ENCODE data around the gene ALKBH4. TPM values are rescaled to one million over a fixed set of nuclear protein-coding genes. Genes with fewer than 3 reads are reported as not detected.

The ALKBH4 gene
- total RNA-seq, 1 experiment from 2014 or later, result 5.9 TPM

DNA sequence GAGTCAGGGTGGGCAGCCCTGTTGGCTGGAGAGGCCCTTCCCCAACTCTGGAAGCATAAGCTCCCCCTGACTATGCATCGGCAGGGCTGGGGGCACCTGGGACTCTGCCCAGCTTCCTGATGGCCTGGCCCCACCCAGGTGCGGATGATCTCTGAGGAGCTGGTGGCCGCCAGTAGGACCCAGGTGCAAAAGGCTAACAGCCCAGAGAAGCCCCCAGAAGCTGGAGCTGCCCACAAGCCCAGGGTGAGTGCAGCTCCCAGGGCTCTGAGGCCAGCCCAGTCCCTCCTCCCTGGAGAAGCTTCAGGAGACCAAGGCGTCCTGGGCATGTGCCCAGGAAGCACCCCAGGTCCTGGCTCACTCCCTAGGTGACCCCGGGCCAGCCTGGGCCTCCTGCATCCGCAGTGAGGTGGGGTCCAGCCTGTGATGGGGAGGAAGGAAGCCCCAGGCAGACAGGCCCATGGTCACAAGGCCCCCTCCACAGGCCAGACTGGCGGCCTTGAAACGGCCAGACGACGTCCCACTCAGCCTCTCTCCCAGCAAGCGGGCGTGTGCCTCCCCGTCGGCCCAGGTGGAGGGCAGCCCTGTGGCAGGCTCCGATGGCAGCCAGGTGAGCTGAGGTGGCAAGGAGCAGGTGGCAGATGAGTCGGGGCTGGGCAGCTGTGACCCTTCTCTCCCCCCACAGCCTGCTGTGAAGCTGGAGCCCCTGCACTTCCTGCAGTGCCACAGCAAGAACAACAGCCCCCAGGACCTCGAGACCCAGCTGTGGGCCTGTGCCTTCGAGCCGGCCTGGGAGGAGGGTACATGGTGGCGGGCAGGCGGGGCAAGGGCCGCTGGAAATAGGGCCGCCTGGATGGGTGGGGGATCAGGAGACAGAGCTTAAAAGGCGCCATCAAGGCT lies 3.2 kb upstream of the ALKBH4 start:
- ChIA-PET POLR2A (no interaction called here), CTCF (no interaction called here)
- no TSS peak for BruUV-seq (replicated peaks)

DNA sequence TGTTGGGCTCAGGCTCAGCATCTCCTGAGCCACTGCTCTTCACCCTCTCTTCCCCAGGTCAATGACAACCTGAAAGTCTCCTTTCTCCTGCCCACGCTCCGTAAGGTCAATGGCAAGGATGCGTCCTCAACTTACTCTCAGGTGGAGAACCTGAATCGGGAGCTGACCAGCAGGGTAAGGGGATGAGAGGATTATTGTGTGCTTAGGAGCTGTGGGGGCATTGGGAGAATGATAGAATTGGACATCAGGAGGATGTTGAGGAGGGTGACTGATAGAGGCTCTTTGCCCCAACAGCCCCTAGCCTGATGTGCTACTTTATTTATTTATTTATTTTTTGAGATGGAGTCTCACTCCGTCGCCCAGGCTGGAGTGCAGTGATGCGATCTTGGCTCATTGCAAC lies 1.4 kb upstream of the ALKBH4 start:
- H3K4me1 Mint-ChIP-seq (ENCODE audit: insufficient read depth, unreplicated experiment), result peaks cover 11% of the 10 kb centered on the region
- no TSS peak for BruUV-seq (replicated peaks)
- DNase-seq (ENCODE audit: unreplicated experiment), result no peak
- TF ChIP-seq, protein P1, sequence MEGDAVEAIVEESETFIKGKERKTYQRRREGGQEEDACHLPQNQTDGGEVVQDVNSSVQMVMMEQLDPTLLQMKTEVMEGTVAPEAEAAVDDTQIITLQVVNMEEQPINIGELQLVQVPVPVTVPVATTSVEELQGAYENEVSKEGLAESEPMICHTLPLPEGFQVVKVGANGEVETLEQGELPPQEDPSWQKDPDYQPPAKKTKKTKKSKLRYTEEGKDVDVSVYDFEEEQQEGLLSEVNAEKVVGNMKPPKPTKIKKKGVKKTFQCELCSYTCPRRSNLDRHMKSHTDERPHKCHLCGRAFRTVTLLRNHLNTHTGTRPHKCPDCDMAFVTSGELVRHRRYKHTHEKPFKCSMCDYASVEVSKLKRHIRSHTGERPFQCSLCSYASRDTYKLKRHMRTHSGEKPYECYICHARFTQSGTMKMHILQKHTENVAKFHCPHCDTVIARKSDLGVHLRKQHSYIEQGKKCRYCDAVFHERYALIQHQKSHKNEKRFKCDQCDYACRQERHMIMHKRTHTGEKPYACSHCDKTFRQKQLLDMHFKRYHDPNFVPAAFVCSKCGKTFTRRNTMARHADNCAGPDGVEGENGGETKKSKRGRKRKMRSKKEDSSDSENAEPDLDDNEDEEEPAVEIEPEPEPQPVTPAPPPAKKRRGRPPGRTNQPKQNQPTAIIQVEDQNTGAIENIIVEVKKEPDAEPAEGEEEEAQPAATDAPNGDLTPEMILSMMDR (IDR thresholded peaks at IDR 0.05; ENCODE audit: unreplicated experiment), result no peak
- H3K36me3 Mint-ChIP-seq (ENCODE audit: insufficient read depth, unreplicated experiment), result peaks cover 6% of the 10 kb centered on the region
- ChIA-PET POLR2A (interaction anchor here (0.9 to 1.3 kb wide), 3 partner anchors 26 to 103 kb away, joined by 3 to 4 read pairs (median 3); partner anchors contain the start of gene PRKRIP1), CTCF (no interaction called here)
- H3K4me3 Mint-ChIP-seq (ENCODE audit: unreplicated experiment), result peak overlapping the region; percentile 86
- H3K9me3 Mint-ChIP-seq (ENCODE audit: unreplicated experiment), result no peaks in the 10 kb centered on the region
- peak overlapping the region; percentile 9 for H3K27ac Mint-ChIP-seq (ENCODE audit: low read depth, unreplicated experiment)
- intact Hi-C loops (cut with micrococcal nuclease), result no loop called here
- no peaks in the 10 kb centered on the region for H3K27me3 Mint-ChIP-seq (ENCODE audit: insufficient read depth, unreplicated experiment)

More for the DNA sequence above, 3.2 kb upstream of the ALKBH4 start:
- Mint-ChIP-seq H3K4me1 (ENCODE audit: insufficient read depth, unreplicated experiment) (peaks cover 11% of the 10 kb centered on the region), H3K9me3 (ENCODE audit: unreplicated experiment) (no peaks in the 10 kb centered on the region), H3K27me3 (ENCODE audit: insufficient read depth, unreplicated experiment) (no peaks in the 10 kb centered on the region), H3K27ac (ENCODE audit: low read depth, unreplicated experiment) (peak overlapping the region; percentile 31), H3K4me3 (ENCODE audit: unreplicated experiment) (no peak overlapping the region), H3K36me3 (ENCODE audit: insufficient read depth, unreplicated experiment) (peaks cover 15% of the 10 kb centered on the region)
- TF ChIP-seq, protein P1 (IDR thresholded peaks at IDR 0.05; ENCODE audit: unreplicated experiment), result no peak
- intact Hi-C loops (cut with micrococcal nuclease), result no loop called here
- no peak for DNase-seq (ENCODE audit: unreplicated experiment)

DNA sequence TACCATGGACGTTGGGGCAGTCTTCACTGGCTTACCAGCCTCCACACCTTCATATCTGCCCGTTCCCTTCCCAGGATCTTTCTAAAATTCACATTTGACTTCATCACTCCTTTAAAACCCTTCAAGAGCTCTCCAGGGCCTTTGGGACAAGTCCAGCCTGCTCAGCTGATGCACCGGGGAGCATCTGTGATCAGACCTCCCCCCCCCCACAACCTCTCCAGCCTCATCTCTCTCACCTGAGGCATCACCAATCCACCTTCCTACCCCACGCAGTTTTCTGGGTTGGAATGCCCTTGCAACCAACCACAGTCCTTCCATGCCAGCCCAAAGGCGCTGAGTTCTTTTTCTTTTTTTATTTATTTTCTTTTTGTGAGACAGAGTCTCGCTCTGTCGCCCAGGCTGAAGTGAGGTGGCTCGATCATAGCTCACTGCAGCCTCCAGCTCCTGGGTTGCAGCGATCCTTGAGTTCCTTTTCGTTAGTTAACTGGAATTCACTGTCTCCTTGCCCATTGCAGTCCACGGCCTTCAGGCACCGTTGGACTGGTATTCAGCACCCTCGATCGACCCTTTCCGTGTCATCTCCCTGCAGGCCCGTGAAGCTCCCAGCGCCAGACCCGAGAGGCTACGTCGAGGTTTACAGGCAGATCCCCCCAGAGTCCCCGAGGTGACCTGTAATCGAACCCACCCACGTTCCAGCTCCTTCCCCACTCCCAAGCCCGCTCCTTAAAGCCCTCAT lies 654 bp downstream of the ALKBH4 start:
- ChIA-PET POLR2A (interaction anchor here (0.7 to 1.7 kb wide), 6 partner anchors 8 to 301 kb away, joined by 3 to 10 read pairs (median 6); no protein-coding TSS in a partner anchor), CTCF (interaction anchor here (0.6 to 0.8 kb wide), 4 partner anchors 24 to 166 kb away, joined by 3 to 4 read pairs (median 3); no protein-coding TSS in a partner anchor)
- no peaks in the 10 kb centered on the region for H3K27me3 Mint-ChIP-seq (ENCODE audit: insufficient read depth, unreplicated experiment)
- H3K36me3 Mint-ChIP-seq (ENCODE audit: insufficient read depth, unreplicated experiment), result peaks cover 16% of the 10 kb centered on the region
- intact Hi-C loops (cut with micrococcal nuclease), result no loop called here
- TF ChIP-seq, protein P1 (IDR thresholded peaks at IDR 0.05; ENCODE audit: unreplicated experiment), result no peak
- H3K4me1 Mint-ChIP-seq (ENCODE audit: insufficient read depth, unreplicated experiment), result peaks cover 11% of the 10 kb centered on the region
- H3K4me3 Mint-ChIP-seq (ENCODE audit: unreplicated experiment), result peak overlapping the region; percentile 86
- no TSS peak for BruUV-seq (replicated peaks)
- no peak for DNase-seq (ENCODE audit: unreplicated experiment)
- H3K9me3 Mint-ChIP-seq (ENCODE audit: unreplicated experiment), result no peaks in the 10 kb centered on the region
- peak overlapping the region; percentile 59 for H3K27ac Mint-ChIP-seq (ENCODE audit: low read depth, unreplicated experiment)

DNA sequence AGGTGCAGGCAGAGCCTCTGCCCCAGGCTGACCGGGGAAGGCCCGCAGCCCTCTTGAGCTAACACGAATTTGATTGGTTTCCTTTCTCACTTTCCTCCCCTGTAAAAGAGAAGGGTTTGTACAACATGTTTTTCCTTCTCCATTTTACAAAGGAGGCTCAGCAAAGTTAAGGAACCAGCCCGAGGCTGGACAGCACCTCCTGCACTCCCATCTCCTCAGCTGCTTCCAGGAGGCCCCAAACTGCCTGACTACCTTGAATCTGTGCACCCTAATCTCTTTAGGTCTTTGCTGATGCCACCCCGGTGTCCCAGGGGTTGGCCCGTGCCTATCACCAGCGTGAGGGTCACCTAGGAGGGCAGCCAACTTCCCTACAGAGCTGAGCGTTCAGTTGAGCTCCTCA lies 4.2 kb downstream of the ALKBH4 start:
- Mint-ChIP-seq H3K27me3 (ENCODE audit: insufficient read depth, unreplicated experiment) (no peaks in the 10 kb centered on the region), H3K27ac (ENCODE audit: low read depth, unreplicated experiment) (no peak overlapping the region), H3K4me1 (ENCODE audit: insufficient read depth, unreplicated experiment) (peaks cover 6% of the 10 kb centered on the region), H3K4me3 (ENCODE audit: unreplicated experiment) (no peak overlapping the region), H3K36me3 (ENCODE audit: insufficient read depth, unreplicated experiment) (peaks cover 39% of the 10 kb centered on the region), H3K9me3 (ENCODE audit: unreplicated experiment) (no peaks in the 10 kb centered on the region)
- ChIA-PET POLR2A (no interaction called here), CTCF (interaction anchor here (0.8 kb wide), 1 partner anchor 23 kb away, joined by 3 read pairs; no protein-coding TSS in a partner anchor)
- no TSS peak for BruUV-seq (replicated peaks)
- DNase-seq (ENCODE audit: unreplicated experiment), result no peak
- intact Hi-C loops (cut with micrococcal nuclease), result no loop called here
- TF ChIP-seq, protein P1 (IDR thresholded peaks at IDR 0.05; ENCODE audit: unreplicated experiment), result no peak

Data from MCF 10A (cell line).